AG08396 (cell line): ENCODE data around the gene CEP170B.
"Not testable (repeated sequence)": the region's sequence is repeated elsewhere in the genome, so short reads cannot be mapped to it uniquely, and the experiment has no call there.

Experiments
- DNase-seq: peaks from one replicate; pipeline ENCODE4 v3.0.0; 2012; ENCODE audit warnings: low spot score, mixed read lengths

The CEP170B gene

DNA sequence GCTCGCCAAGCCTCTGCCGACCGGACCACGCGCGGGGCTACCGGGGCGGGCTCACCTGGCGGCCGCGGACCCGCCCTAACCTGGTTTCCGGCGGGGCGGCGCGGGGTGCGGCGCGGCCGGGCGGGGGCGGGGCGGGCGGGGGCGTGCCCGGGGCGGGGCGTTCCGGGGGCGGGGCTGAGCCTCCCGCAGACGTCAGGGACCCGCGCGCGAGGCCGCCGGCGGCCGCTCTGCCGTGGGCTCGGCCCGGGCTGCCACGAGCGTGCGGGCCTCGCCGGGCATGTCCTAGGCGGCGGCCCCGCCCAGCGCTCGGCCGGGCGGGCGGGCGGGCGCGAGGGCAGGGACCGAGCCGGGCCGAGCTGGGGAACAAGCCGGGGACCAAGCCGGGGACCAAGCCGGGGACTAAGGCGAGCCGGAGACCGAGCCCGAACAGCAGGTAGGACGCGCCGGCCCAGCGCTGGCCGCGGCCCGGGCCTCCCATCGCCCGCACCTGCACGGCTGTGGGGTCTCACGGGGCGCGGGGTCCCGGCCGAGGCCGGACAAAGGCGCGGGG, at the start of gene CEP170B:
Gene CEP170B (plus strand): TSS at position 188 of the 550 bp plus-strand sequence. CDS start 3,183 bp downstream, outside the sequence.
- peak; percentile 96 for DNase-seq

DNA sequence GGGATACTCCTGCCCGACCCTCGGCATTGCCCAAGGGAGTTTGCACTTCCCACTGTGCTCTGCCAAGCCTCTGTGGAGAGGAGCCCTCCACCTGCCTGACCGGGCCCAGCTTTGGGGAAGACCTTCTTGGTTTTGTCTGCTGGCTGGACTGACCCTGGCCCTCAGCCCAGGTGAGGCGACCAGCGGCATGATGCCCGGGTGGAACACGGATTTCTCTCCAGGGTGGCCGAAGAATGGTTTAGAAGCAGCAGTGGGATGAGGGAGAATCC, 48.5 kb upstream of the CEP170B start:
- DNase-seq = no peak

- no peak for DNase-seq
These were observed 46.9 kb upstream of the CEP170B start for GRCh38 chr14:104817930-104818713.

DNA sequence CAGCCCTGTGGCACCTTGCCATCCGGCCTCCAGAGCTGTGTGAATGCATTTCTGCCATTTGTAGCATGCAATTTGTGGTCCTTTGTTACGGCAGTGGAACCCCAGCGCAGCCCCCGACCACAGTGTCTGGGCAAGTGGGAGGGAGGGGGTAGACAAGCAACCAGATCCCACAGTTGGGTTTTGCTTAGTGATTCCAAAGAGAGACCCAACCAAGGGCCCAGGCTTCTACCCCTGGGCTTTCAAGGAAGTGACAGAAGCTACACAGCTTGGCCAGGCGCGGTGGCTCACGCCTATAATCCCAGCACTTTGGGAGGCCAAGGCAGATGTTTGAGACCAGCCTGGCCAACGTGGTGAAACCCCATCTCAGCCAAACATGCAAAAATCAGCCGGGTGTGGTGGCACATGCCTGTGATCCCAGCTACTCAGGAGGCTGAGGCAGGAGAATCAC, 46.3 kb upstream of the CEP170B start:
- no peak for DNase-seq

- no peak for DNase-seq
These were observed 45.7 kb upstream of the CEP170B start for GRCh38 chr14:104819361-104819781.

DNA sequence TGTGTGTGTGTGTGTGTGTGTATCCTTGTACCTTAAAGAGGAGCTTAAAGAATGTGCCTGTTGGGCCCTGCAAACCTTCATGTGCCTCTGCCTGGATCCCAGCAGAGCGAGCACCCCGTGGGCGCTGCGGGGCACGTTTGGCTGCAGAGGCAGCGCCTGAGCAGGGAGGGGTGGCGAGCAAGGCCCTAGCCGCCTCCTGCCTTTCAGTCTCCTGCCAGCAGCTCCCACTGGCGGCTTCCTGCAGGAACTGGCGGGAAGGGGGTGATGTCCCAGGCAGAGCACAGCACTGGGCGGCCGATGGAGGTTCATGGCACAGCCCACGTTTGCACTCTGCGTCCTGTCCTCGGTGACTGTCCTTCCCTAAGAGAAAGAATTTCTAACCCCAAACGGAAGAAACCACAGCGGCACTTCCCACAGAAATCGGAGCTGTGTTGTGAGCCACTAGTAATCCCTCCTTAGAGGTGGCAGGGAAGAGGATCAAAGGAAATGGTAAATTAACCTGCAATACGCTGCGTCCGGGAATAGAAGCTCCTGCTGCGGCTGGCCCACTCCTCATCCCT, 44.3 kb upstream of the CEP170B start:
- DNase-seq = peak; percentile 84

DNA sequence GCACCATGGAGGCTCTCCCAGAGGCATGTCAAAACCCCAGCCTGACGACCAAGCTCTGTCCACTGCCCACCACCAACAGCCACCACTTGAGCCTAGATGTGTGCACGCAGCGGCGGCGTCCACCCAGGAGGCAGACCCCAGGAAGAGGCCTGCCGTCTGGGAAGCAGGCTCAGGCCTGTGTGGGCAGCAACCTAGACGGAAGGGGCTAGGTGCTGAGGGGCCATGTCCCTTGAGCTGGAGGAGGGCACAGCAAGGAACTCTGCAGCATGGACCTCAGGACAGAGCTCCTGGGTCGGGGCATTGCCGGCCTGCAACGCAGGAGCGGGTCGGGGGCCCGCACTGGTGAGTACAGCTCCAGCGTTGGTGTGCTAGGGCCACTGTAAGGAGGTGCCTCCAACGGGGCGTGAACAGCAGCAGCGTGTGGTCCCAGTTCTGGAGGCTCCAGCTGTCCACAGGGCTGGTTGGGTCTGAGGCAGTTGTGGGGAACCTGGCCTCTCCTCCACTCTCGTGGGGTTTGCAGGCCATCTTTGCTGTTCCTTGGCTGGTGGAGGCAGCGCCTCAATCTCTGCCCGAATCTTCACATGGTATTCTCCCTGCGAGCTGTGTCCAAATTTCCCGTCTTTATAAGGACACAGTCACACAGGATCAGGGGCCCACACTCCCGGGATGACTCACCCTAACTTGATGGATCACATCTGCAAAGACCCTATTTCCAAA, 43.7 kb upstream of the CEP170B start:
- DNase-seq = no peak

DNA sequence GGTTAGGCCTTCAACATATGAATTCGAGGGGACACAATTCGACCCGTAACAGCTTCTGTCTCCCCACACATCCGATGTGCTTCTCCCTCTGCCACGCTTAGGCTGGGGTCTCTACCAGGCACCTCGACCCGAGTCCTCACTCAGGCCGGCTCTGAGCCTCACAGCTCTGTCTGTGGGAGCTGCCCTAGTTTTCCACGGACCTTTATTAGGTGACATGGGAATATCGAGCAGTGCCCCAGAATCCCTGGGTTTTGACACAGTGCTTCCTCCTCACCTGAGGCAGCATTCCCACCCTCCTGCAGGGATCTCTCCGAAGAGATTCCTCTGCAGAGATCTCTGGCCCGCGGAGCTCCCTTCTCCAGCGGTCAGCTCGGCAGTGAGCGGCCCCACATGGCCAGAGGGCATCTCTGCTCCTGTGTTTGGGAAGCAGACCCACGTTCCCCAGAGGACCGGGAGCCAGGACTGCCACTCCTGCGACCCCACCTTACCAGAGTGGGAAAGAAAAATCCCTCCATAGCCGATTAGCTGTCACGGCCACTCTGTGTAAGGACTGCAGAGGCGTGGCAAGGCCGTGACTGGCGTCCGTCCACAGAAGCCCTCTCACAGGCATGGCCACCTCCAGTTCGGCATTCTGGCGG, 43.0 kb upstream of the CEP170B start:
- no peak for DNase-seq

DNA sequence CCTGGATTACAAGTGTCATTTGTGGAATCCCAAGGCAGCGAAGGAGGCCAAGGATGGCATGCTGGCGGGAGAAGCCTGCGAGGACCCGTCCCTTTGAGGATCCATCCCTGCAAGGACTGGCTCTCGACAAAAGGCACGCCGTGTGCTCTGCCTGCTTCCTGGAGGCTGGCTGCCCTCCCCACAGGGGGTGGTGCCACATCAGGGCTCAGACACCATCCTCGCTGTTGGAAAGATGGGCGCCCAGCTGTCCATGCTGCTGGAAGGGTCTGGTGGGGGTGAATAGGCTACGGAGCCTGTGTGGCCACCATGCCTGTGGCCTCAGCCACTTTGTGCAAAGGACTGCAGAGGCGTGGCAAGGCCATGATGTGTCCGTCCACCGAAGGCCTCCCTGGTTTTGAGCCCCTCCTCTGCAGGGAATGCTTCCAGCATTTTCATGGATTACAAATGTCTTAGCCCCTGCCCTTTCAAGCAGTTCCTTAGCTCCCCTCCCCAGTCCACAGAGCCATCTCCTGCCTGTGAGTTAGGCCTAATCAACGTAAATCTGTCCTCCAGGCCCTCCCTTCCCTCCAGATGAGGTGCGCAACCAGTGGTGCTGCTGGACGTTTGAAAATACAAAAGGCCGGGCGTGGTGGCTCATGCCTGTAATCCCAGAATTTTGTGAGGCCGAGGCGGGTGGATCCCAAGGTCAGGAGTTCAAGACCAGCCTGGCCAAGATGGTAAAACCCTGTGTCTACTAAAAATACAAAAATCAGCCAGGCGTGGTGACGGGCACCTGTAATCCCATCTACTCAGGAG, 42.0 kb upstream of the CEP170B start:
- DNase-seq = no peak

DNA sequence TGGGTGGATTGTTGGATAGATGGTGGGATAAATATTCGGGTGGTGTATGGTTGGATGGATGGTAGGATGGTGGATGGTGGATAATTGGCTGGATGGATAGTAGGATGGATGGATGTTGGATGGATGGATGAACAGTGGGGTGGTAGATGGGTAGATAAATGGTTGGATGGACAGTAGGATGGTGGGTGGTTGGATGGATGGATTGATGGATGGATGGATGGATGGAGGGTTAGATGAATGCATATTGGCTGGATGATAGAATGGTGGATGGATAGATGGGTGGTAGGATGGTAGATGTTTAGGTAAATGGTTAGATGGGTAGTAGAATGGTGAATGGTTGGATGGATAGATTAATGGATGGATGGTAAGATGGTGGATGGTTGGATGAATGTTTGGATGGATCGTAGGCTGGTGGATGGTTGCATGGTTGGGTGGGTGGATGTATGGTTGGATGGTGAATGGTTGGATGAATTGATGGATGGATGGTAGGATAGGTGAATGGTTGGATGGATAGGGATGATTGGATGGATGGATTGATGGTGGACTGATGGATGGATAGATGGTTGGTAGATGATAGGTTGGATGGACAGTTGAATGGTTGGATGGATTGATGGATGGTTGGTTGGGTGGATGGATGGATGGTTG, 40.6 kb upstream of the CEP170B start:
- no peak for DNase-seq

GRCh38 chr14:104826189-104826860, 38.7 kb upstream of the CEP170B start:
- DNase-seq = peak; percentile 96

DNA sequence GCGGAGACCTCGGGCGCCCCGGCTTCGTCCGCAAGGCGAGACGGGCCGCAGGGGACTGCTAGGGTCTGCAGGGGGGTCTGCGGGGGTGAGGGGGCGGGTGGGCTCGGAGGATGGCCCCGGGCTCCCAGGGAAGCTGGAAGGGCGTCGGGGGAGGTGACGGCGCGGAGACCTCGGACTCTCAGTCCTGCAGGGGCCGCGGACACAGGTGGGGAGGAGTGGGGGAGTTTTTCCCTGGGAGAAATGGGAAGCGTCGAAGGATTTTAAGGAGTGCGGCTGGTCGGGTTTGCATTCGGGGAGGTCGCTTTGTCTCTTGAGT, 38.2 kb upstream of the CEP170B start:
- DNase-seq = no peak

DNA sequence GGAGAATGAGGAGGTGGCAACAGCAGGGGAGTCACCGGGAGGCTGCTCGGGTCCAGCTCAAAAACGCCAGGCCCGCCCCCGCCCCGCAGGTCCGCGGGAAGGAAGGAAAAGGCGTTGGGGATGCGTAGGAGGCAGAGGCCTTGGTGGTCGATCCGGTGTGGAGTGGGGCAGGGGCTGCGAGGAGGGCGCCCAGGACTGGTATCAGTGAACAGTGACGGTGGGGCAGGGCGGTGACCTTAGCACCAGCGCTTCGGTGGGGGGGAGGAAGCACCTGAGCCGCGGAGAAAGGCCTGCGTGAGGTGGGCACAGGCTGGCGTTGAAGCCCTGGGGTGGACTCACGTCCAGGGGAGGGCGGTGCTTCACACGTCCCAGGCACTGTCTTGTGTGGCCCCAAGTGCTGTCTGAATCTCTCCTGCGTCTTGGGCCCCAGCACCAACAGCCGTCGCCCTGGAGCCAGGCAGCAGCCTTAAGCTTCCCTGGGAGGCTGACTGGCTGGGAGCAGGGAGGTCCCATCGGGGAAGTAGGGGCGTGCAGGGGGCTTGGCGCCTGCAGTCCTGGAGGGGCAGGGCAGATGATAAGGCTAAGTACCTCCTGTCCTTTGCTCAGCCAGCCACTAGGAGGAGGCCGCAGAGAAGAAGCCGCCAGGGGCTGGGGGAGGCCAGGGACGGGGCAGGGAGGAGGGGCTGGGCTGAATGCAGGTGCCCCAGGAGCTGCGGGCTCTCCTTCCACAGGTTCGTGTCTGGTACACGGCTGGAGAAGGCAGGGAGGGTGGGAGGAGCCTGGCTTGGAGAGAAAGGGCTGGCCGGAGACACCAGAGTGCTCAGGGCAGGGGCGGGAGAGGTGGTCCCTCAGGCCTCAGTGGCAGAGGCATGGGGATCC, 37.7 kb upstream of the CEP170B start:
- DNase-seq = peak; percentile 77

DNA sequence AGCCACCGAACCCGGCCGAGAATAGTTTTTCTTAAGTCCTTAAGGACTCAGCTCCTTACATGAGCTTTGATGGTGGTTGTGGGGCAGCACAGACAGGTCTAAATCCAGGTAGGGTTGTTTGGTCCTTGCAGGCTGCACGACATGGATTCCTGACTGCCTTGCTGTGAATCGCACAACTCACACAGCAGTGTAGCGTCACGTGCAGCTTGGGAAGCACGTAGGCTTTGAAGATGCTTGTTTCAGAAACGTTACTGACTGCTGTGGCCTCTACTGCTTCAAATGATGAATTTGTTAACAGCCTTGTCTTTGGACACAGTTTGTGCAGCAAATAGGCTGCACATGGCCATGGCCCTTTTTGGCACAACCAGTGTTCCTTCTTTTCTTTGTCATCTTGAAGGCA, 34.3 kb upstream of the CEP170B start:
- DNase-seq = no peak

DNA sequence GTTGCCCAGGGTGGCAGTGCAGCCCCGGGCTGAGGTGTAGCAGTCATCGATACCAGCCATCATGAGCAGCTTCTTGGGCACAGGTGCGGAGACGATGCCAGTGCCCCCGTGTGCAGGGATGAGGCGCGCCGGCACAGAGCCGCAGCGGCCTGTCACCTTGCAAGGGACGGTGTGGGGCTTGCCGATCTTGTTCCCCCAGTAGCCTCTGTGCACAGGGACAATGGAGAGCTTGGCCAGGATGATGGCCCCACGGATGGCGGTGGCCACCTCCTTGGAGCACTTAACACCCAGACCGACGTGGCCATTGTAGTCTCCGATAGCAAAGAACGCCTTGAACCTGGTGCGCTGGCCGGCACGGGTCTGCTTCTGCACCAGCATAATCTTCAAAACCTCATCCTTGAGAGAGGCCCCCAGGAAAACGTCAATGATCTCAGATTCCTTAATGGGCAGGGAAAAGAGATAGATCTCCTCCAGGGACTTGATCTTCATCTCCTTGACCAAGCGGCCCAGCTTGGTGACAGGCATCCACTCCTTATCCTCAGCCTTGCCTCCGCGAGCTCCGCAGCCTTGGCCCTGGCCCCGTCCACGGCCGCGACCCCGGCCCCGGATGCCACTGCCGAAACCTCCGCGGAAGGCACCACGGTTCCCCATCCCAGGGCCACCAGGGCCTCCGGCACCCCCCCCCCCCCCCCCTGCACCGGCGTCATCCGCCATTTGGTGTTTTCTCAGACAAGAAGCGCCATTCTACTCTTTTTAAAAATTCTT, 28.7 kb upstream of the CEP170B start:
- DNase-seq = not testable (repeated sequence)

DNA sequence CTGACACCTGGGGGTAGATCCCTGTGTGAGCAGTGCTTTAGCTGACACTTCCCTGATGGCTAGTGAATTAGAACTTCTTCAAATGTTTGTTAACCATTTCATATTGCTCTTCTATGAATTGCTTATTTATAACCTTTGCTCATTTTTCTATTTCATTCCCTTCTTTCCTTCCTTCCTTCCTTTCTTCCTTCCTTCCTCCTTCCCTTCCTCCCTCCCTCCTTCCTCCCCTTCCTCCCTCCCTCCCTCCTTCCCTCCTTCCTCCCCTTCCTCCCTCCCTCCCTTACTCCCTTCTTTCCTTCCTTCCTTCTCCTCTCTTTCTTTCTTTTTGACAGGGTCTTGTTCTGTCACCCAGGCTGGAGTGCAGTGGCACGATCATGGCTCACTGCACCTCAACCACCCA, 23.3 kb upstream of the CEP170B start:
- no peak for DNase-seq

DNA sequence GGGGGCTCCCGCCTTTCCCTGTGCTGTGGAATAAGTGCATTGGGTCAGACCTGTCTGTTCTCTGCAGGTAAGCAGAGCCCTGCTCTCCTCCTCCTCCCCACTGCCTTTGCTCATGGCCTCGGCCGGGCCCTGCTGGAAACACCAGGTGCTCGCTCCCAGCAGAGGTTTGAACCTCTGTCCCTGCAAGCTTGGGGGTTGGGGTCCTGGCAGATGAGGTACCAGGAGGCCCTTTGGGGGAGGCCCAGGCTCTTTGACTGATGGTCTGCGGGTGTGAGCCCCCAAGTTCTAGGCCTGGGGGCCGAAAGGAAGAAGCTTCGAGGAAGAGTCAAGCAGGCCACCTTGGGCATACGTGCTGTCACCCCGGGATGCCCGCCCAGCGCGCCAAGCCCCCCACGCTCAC, 22.1 kb upstream of the CEP170B start:
- DNase-seq = no peak

- peak; percentile 30 for DNase-seq
These were observed 21.4 kb upstream of the CEP170B start for GRCh38 chr14:104843442-104844305.
